Upper lobe of right lung (tissue), 1 donor: ENCODE measurements around the gene ADAMTS19. TPM values are rescaled to one million over a fixed set of nuclear protein-coding genes. Genes with fewer than 3 reads are reported as not detected.

Experiments used
- ATAC-seq: fragments of 200-7000 bp; cut with Tn5 transposase; one replicate; pipeline ENCODE4 v1.9.1; 2020; ENCODE audit warnings: mild to moderate bottlenecking, moderate library complexity
- DNase-seq: peaks from one replicate; pipeline ENCODE4 v3.0.0-alpha.2; 2020
- H3K27ac ChIP-seq: fragments of 200-600 bp; one replicate; pipeline ENCODE4 v1.8.0; 2022
- H3K27me3 ChIP-seq: fragments of 200-600 bp; one replicate; pipeline ENCODE4 v1.8.0; 2022; ENCODE audit warnings: mild to moderate bottlenecking
- H3K36me3 ChIP-seq: fragments of 200-600 bp; one replicate; pipeline ENCODE4 v1.8.0; 2022
- H3K4me1 ChIP-seq: fragments of 200-600 bp; one replicate; pipeline ENCODE4 v1.8.0; 2022
- H3K4me3 ChIP-seq: fragments of 200-600 bp; one replicate; pipeline ENCODE4 v1.8.0; 2022; ENCODE audit warnings: mild to moderate bottlenecking
- H3K9me3 ChIP-seq: fragments of 200-600 bp; one replicate; pipeline ENCODE4 v1.8.0; 2022
- CTCF ChIP-seq: fragments of 200-600 bp; IDR thresholded peaks from one replicate; pipeline ENCODE4 v1.8.0; 2022; ENCODE audit warnings: antibody characterized with exemption
- intact Hi-C: fragments of 100-400 bp; cut with DNase I; formaldehyde crosslinking; loops from one replicate; pipeline ENCODE4 v1.11.0; 2022
- total RNA-seq: library from RNA; stranded (reverse); fragmentation: NEBNext Ultra II Directional; extraction: Animal tissue kit (Norgen Biotek cat#: 25700); gene quantifications from one replicate; pipeline ENCODE4 v1.2.1, GENCODE V29; 2021
- donor health status: DM: no; HTN: yes; CAD: no; lungs with severe emphysema.

ADAMTS19 gene
- total RNA-seq, 1 donor from 2014 or later, result not detected

- Histone ChIP-seq H3K27me3 (no peaks in the 10 kb centered on the region), H3K4me3 (no peak overlapping the region), H3K9me3 (no peaks in the 10 kb centered on the region), H3K27ac (no peak overlapping the region), H3K4me1 (no peaks in the 10 kb centered on the region), H3K36me3 (no peaks in the 10 kb centered on the region)
- TF ChIP-seq CTCF, result no peak
- intact Hi-C loops, result no loop called here
- ATAC-seq, result no peak
- no peak for DNase-seq
Observed at GRCh38 chr5:129656952-129657351, 196.9 kb downstream of the ADAMTS19 start.

- Histone ChIP-seq H3K27ac (no peak overlapping the region), H3K27me3 (no peaks in the 10 kb centered on the region), H3K36me3 (no peaks in the 10 kb centered on the region), H3K4me1 (no peaks in the 10 kb centered on the region), H3K9me3 (no peaks in the 10 kb centered on the region), H3K4me3 (no peak overlapping the region)
- ATAC-seq (no peak), DNase-seq (no peak)
- no peak for TF ChIP-seq CTCF
- intact Hi-C loops, result no loop called here
Observed at GRCh38 chr5:129658801-129659200, 198.7 kb downstream of the ADAMTS19 start.

- H3K27ac ChIP-seq, result no peak overlapping the region
- DNase-seq (no peak), ATAC-seq (no peak)
- no peaks in the 10 kb centered on the region for H3K36me3 ChIP-seq
- H3K9me3 ChIP-seq, result no peaks in the 10 kb centered on the region
- intact Hi-C loops, result no loop called here
- no peak overlapping the region for H3K4me3 ChIP-seq
- no peaks in the 10 kb centered on the region for H3K27me3 ChIP-seq
- H3K4me1 ChIP-seq, result no peaks in the 10 kb centered on the region
- no peak for TF ChIP-seq CTCF
Observed at GRCh38 chr5:129661366-129662035, 201.4 kb downstream of the ADAMTS19 start.

- Histone ChIP-seq H3K9me3 (no peaks in the 10 kb centered on the region), H3K4me1 (no peaks in the 10 kb centered on the region), H3K27ac (no peak overlapping the region), H3K27me3 (no peaks in the 10 kb centered on the region), H3K4me3 (no peak overlapping the region), H3K36me3 (no peaks in the 10 kb centered on the region)
- intact Hi-C loops, result no loop called here
- ATAC-seq (peak; percentile 46), DNase-seq (no peak)
- peak; percentile 82 for TF ChIP-seq CTCF
Observed at GRCh38 chr5:129664336-129664937, 204.3 kb downstream of the ADAMTS19 start.

- intact Hi-C loops, result no loop called here
- ATAC-seq, result no peak
- no peak for DNase-seq
Observed at GRCh38 chr5:129670957-129671500, 210.9 kb downstream of the ADAMTS19 start.

More at GRCh38 chr5:129670957-129671500, 210.9 kb downstream of the ADAMTS19 start:
- no peaks in the 10 kb centered on the region for H3K9me3 ChIP-seq
- H3K36me3 ChIP-seq, result no peaks in the 10 kb centered on the region
- no peaks in the 10 kb centered on the region for H3K27me3 ChIP-seq
- H3K4me1 ChIP-seq, result no peaks in the 10 kb centered on the region
- H3K4me3 ChIP-seq, result no peak overlapping the region
- no peak overlapping the region for H3K27ac ChIP-seq
- TF ChIP-seq CTCF, result no peak
